NCI-H146 (cell line): ENCODE results near the gene USP36.
A peak's percentile ranks its signal among the peaks of the same experiment; 100 is the strongest.
"Not testable (repeated sequence)": the region's sequence is repeated elsewhere in the genome, so short reads cannot be mapped to it uniquely, and the experiment has no call there.

Experiments
- DNase-seq: peaks from one replicate; lab custom pipeline; 2025; lab: John Stamatoyannopoulos, UW

The USP36 gene

DNA sequence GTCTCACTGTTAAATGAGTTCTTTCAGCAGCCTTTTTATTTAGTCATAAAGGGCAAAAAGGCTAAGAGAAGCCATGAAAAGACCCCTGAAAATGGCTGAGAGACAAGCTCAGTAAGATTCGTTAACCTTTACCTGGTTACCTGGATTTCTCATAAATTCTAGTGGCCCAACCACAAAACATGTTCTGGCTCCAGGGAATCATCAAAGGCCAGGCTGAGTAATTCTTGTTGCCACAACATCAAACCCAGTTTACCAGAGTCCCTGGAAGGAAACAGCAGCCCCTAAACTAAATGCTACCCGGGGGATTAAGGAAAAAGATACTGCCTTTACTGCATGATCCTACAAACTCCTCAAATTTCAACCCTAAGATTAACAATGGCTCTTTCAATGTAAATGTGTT is 74.4 kb downstream of the USP36 start:
- no peak for DNase-seq

DNA sequence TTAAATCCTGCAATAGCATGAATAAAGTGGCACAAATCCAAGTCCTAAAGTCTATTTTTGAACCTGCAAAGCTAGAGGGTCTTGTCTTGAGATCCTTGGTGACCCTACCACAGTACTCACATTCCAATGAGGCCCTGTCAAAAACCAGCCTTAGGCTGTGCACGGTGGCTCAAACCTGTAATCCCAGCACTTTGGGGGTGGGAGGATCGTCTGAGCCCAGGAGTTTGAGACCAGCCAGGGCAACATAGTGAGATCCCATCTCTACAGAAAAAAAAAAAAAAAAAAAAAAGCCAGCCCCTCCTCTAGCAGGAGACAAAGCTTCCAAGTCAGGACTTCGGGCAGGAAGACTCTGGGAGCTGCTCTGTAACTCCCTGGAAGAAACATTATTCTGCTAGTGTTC is 74.8 kb downstream of the USP36 start:
- DNase-seq, result no peak

DNA sequence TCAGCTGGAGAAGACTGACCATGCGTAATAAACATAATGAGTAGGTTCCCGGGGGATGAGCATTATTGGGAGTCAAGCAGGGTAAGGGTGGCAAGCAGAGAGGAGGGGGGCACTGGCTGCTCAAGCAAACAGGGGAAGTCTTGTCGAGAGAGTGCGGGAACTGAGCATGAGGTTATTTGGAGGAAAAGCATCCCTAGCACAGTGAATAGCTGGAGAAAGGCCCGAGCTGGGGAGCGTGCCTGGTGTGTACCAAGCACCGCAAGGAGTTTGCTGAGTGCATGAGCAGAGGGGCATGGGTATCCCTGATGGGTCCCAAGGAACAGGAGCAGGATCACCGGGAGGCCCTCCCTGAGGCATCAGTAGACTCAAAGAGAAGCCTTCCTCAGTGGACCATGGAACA is 75.7 kb downstream of the USP36 start:
- no peak for DNase-seq

DNA sequence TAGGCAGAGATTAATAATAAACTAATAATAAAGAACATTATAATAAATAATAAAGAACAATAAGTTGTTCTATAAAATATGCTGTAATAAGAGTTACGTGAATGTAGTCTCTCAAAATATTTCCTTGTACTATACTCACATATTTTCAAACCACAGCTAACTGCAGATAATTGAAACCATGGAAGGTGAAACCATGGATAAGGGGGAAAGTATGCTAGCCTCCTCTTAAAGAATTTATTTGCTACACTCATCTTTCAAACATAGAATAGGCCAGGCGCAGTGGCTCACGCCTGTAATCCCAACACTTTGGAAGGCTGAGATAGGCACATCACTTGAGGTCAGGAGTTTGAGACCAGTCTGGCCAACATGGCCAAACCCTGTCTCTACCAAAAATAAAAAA is 77.1 kb downstream of the USP36 start:
- no peak for DNase-seq

DNA sequence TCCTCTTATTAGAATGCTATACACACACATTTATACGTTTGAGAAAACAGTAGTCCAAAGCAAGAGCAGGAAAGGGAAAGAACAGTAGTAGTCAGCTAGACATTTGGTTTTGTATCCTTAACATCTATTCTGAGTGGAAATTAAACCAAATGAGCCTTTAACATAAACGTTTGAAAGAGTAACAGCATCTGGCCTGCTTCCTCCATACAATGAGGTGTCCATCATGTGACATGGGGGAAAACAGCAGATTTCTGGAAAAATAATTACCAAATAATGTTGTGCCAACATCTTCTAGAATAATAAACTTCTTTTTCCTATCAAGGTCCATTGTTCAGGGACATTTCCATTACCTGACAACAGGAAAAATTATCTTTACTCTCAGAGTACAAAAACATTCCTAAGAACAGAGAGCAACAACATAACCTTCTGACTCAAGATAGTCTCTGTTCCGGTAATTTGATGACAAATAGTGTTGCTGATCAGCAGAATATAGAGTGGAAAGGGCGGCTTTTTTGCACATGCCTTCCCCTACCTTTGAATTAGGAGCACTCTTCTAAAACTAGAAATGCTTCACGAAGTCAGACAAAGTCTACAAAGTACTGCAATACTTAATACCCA is 78.7 kb downstream of the USP36 start:
- no peak for DNase-seq

DNA sequence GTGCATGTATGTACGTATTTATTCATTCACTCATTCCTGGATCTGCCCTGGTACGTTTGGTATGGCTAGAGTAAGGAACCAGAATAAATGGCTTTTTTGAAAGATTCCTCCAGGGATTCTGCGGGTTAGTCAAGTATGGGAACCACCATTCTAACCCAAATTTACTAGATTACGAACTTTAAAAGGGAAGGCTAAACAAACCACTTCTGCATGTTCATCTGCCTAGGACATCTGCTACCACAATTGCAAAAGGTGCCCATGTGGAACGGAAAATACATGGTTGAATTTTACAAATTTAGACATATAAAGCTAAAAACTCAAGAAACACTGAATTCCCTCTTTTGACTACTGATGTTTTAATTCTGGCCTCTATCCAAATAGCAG is 80.7 kb downstream of the USP36 start:
- DNase-seq, result no peak

DNA sequence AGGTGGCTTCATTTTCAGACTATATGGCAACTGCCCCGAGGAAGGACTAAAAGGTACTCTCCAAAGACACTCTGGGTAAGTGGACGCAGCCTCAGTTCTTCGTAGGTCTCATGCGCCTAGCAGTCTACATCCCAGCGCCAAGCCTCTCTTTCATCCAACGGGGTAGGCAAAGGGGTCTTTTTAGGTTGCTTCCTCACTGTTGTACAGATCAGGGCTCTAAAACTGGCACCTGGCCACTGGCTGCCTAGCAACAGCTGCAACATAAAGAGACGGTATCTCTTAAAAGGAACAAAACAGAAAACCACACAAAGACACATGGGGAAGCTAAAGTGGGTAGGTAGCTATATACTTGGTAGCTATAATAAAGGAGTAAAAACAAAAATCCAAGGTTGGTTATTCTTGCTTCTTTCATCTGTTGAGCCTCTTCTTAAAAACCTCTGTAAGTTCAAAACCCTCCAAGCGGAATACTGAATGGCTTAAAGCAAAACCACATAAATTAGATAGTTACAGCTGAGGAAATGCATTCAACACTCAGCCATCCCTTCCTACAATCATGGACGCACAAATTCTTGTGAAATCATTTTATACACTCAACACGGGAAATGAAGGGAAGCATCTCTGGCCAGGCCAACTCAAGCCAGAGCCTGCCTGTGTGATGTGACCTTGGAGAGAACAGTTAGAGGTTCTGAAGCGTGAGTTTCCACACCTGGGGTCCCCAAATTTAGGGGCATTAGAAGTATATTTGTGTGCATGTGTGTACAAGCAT is 81.2 kb downstream of the USP36 start:
- peak; percentile 66 for DNase-seq

DNA sequence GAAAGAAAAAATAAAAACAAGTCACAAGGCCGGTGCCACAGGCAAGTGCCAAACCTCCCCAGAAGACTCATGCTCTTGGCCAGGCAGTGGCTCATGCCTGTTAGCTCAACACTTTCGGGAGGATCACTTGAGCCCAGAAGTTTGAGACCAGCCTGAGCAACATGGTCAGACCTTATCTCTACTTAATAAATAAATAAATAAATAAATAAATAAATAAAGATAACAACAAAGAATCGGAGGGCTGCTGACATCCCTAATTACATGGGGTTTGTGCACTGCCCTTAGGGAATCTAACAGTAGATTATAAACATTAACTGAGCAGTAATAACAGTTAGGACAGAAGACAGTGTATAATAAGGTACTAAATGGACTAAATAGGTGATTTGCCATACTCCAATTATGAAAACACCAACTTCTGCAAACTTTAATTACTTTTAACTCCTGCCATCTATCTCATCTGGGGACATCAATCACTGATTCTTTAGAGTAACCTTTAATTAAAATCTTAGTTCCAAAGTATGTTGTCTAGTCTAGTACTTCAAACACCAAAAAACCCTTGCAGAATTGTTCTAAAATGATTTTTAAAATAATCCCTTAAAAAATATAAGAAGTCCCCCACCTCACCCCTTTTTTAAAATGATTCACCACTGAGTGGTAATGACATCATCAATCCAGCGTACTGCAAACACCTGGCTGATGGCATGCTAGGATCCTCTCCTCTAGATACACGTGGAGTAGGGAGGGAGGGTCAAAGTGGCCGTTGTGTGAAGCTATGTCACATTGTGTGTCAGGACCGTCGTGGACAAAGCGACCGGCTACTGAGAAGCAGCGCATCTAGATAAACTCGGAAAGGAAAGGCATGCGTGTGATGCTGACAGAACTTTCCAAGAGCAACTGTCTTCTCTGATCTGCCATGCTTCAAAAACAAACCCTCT is 87.0 kb downstream of the USP36 start:
- DNase-seq, result no peak

DNA sequence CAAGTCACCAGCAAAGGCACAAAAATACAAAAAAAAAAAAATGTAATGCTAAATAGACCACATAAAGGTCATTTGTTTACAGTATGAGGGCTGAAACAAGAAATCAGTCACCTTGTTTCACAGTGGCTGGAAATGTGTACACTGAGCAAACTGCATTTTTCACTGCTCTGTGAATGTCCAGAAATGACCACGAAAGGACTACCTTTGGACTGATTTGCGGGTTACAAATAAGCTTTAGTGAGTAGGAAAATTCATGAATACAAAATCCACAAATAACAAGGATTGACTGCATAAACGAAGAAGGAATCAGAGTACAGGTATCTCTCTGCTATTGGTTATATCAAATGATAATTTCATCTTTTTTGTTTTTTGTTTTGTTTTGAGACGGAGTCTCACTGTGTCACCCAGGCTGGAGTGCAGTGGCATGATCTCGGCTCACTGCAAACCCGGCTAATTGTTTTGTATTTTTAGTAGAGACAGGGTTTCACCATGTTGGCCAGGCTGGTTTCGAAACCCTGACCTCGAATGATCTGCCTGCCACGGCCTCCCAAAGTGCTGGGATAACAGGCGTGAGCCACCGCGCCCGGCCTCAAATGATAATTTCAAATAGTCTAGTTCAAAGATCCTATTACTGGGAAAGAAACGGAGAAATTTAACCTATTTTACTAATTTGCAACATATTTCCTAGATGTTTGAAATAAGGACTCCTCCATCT is 89.0 kb downstream of the USP36 start:
- DNase-seq, result no peak

DNA sequence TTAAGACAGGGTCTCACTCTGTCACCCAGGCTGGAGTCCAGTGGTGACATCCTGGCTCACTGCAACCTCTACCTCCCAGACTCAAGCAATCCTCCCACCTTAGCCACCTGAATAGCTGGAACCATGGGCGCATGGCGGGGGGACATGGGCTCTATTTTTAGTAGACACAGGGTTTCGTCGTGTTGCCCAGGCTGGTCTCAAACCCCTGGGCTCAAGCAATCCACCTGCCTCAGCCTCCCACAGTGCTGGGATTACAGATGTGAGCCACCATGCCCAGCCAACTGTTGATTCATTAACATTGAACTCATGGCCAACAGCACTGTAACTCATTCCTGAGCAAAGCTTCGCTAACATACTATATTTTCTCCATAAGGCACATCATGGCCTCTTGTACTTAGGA is 89.6 kb downstream of the USP36 start:
- not testable (repeated sequence) for DNase-seq

DNA sequence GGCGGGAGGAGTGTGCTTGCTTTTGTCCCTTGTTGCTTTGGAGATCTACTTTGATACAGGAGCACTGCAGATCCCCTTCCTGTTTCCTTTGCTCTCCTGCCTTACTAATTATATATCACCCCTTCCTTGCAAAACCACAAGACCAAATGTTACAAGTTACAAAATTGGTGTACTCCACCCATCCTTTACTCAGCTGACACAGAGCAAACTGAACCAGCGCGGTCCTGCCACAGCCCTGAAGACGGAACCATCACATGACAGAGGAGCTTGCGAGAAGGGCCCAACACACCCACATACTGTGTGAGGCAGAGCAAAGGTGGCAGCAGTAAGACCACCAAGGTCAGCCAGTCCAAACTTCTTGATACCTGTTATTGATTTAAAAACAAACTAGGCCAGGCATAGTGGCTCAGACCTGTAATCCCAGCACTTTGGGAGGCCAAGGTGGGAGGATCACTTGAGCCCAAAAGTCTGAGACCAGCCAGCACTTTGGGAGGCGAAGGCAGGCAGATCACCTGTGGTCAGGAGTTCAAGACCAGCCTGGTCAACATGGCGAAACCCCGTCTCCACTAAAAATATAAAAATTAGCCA is 91.8 kb downstream of the USP36 start:
- DNase-seq, result peak; percentile 33

DNA sequence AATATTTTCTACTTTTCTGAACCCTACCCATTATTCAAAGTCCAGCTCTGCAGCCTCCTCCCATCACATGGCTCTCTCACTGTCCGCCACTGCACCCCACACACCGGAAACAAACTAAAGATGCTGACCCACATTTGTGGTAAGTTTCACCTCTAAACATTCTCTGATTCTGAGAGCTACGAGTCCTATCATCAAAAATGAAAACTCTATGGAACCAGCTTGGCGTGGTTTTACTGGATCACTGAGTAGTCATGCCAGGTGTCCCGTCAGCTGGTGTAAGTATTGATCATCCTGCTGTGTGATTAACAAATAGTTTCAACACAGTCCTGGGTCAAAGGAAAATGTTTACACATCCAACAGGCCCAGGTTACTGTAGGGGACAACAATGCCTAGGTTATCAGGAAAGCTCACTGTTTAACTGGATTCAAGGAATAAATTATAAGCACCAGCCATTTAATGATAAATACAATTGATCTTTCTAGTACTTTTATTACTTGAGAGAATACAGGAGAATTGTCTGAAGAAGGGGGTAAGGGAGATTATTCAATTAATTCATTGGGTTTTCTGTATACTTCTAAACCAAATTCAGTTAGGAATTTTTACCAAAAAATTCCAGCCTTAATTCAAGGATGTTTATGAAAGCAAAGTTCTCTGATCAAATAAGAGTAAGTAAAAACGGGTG is 92.4 kb downstream of the USP36 start:
- peak; percentile 64 for DNase-seq

DNA sequence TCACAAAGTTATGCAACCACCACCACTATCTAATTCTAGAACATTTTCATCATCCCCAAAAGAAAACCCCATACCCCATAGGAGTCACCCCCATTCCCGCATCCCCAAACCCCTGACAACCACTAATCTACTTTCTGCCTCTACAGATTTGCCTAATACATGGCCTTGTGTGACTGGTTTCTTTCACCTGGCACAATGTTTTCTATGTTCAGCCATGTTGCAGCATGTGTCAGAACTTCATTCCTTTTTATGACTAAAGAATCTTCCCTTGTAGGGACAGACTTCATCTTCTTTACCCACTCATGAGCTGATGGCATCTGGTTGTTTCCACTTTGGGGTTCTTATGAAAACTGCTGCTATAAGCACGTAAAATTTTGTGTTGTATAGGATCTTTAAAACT is 93.1 kb downstream of the USP36 start:
- DNase-seq, result no peak

DNA sequence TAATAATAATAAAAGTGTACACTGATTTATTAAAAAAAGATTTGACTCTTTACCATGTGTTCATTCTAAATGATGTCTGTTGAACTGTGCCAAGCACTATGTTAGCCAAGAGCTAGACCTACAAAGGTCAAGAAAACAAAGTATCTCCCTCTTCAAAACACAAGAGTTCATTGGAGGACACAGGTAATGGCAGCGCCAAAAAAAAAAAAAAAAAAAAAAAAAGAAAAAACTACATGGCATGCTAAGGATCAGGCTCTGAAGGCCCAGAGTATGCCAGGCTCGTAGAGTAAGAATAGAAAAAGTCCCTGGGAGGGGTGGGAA is 93.7 kb downstream of the USP36 start:
- no peak for DNase-seq

DNA sequence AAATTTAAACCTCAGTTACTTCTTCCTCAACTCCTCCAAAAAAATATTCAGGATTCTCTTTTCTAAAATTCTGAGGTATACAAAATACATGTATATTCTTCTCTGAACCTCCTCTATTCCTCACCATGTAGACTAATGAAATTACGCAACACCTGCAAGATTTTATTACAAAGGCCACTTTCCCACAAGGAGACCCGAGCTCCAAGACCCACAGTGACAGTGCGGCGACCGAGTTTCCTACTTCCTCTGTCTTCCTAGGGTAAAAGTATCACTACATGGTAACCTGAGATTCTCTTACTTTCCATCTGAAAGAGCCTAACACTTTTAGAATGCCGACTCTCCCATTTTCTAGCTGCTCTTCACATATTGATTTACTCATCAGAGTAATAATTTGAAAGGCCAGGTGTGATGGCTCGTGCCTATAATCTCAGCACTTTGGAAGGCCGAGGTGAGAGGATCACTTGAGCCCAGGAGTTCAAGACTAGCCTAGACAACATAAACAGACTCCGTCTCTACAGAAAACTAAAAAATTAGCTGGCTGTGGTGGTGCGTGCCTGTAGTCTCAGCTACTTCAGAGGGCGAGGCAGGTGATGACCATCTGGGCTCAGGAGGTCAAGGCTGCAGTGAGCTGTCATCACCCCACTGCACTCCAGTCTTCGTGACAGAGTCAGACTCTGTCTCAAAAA is 94.2 kb downstream of the USP36 start:
- peak; percentile 19 for DNase-seq
